ENCODE results near the gene ADAMTS13. TPM values are rescaled to one million over a fixed set of nuclear protein-coding genes. Genes with fewer than 3 reads are reported as not detected.

Gene ADAMTS13
- total and polyA plus RNA-seq, 9 of the 15 experiments (the other 6 are each of a cell fraction or from before 2014, with no cell fraction given): 0.03 to 0.20 (median 0.04) TPM; not detected in 4

DNA sequence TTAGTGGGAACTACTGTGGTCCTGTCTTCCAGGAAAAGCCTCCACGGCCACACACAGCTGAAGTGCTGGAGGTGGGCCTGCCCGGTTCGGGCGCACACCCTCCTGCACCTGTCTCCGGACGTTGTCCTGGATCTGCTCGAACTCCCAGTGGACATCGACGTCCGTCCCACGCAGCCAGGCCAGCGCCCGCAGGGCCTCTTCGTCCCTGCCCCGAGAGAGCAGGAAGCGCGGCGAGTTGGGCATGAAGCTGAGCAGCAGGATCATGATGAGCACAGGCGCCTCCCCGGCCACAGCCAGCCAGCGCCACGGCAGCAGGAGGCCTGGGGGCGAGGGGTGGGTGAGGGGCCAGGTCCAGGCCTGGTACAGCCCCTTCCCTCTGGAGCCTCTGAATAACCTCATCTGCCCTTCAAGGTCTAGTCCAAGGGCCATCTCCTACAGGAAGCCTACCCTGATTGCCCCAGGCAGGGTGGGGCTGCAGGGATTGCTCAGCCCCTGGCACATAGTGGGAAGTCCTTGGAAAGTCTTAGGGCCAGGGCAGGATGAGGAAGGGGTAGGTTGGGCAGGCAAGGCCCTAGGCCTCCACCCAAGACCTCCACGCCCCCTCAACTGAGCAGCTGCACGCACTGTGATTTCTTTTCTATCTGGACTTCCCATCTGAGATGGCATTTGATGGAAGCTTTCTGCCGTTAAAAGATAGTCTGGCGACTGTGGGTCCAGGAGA, 53.3 kb downstream of the ADAMTS13 start:
- H3K4me2 ChIP-seq (ENCODE audit: insufficient read depth, low read length): no peak overlapping the region
- no peaks in the 10 kb centered on the region for H3K9me1 ChIP-seq (ENCODE audit: control insufficient read depth, insufficient read depth, low read length)
- no peak overlapping the region for H3K27ac ChIP-seq (ENCODE audit: extremely low read depth, low read depth, low read length)
- H3K4me3 ChIP-seq: no peak overlapping the region
- no peaks in the 10 kb centered on the region for H3K79me2 ChIP-seq (ENCODE audit: control insufficient read depth, insufficient read depth, low read length)
- H4K20me1 ChIP-seq (replicated peaks; ENCODE audit: control insufficient read depth, insufficient read depth, low read length): peaks cover 19% of the 10 kb centered on the region
- TF ChIP-seq HNRNPH1 (optimal IDR thresholded peaks at IDR 0.05; ENCODE audit: low read depth, low read length) (no peak), CXXC5 (CRISPR knock-in tag; IDR thresholded peaks at IDR 0.05) (no peak), HIVEP1 (CRISPR knock-in tag; IDR thresholded peaks at IDR 0.05) (no peak), ZFP36 (IDR thresholded peaks at IDR 0.05; ENCODE audit: low read depth, low read length, partially characterized antibody) (peak; percentile 93)
- no peak overlapping the region for H2AFZ ChIP-seq (ENCODE audit: low read depth, low read length)
- no peak for ATAC-seq
- ChIA-PET POLR2A (interaction anchor here (1.0 kb wide), 1 partner anchor 128 kb away, joined by 4 read pairs; the partner anchor contains the start of genes MED22 and RPL7A), CTCF (ENCODE audit: low intra/inter-chr PET ratio) (no interaction called here)
- peaks cover 14 to 55% of the 10 kb centered on the region in 2 experiments for H3K27me3 ChIP-seq (ENCODE audit: control insufficient read depth in 2 of 2, insufficient read depth in 2 of 2, low read length in 2 of 2)
- intact Hi-C loops (cut with micrococcal nuclease): no loop called here
- no peak for FAIRE-seq
- no peak overlapping the region for H3K9ac ChIP-seq (ENCODE audit: insufficient read depth in 1 of 2, low read depth in 2 of 2, low read length in 2 of 2)
- peaks cover 0 to 54% of the 10 kb centered on the region in 2 experiments; a peak in 3 of 5 replicates for H3K4me1 ChIP-seq (replicated peaks in 1 of 2; ENCODE audit: control insufficient read depth in 2 of 2, insufficient read depth in 2 of 2, low read length in 2 of 2)
- no peak for DNase-seq (ENCODE audit: extremely low read depth in 1 of 4, low spot score in 3 of 4)
- H3K9me3 ChIP-seq (replicated peaks; ENCODE audit: control insufficient read depth, insufficient read depth, low read depth, low read length): no peaks in the 10 kb centered on the region
- BruUV-seq (replicated peaks): no TSS peak
- no peaks in the 10 kb centered on the region for H3K36me3 ChIP-seq (ENCODE audit: control insufficient read depth, insufficient read depth, low read length)
- in situ Hi-C loops (cut with MboI): no loop called here
- 20% methylated on average over 24 of the region's 27 CpGs for WGBS (ENCODE audit: insufficient coverage, low coverage, missing lambda C conversion rate)
